Activated T-cell treated with anti-CD3 and anti-CD28 coated beads, Interleukin-2, amount 50 U/mL, for 24 hours (primary cell): ENCODE measurements around the gene AK5.

Experiments
- DNase-seq: peaks from one replicate; pipeline ENCODE4 v3.0.0-alpha.2; 2020
- H3K27ac Mint-ChIP-seq: 2 replicates; pipeline ENCODE4 v1.8.0; 2020; ENCODE audit warnings: mild to moderate bottlenecking, mixed read lengths
- H3K27me3 Mint-ChIP-seq: 2 replicates; pipeline ENCODE4 v1.8.0; 2020; ENCODE audit warnings: mixed read lengths
- H3K36me3 Mint-ChIP-seq: 2 replicates; pipeline ENCODE4 v1.8.0; 2020; ENCODE audit warnings: low read depth, mixed read lengths
- H3K4me1 Mint-ChIP-seq: 2 replicates; pipeline ENCODE4 v1.8.0; 2020; ENCODE audit warnings: low read depth, mixed read lengths
- H3K4me3 Mint-ChIP-seq: 2 replicates; pipeline ENCODE4 v1.8.0; 2020; ENCODE audit warnings: mild to moderate bottlenecking, moderate library complexity, mixed read lengths
- H3K9me3 Mint-ChIP-seq: 2 replicates; pipeline ENCODE4 v1.8.0; 2020; ENCODE audit warnings: mixed read lengths

The AK5 gene

DNA sequence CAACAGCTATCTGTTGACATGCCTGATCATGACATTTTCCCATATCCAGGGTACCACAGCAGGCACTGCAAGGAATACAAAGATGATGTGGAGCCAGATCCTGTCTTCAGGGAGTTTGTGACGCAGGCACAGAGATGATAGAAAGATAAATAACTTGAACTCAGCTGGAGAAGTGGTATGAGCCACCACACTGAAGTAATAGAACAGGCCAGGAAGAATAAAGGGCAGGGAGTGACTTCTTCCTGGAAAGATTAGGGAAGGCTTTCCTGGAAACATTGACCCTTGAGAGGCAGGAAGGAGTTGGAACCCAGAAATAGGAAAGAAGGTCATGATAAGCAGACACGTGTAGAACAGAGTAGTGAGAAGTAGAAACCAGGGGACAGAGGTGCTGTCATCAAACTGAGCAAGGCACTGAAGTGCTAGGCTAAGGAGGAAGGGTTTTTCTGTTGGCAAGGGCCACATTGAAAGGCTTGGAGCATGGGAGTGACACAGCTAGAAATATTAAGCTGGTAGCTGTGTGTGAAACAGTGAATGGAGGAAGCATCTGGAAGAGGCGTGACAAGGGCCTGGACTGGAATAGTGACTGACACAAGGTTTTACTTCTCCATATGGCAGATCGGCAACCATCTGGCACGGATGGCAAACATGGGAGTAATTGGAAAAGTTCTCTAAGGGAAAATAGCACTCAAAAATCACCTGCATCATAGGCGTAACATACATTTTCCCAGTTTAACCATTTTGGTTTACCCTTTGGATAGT lies 68.4 kb downstream of the AK5 start:
- Mint-ChIP-seq H3K27me3 (no peaks in the 10 kb centered on the region), H3K9me3 (no peaks in the 10 kb centered on the region), H3K36me3 (peaks cover 5% of the 10 kb centered on the region), H3K4me3 (no peak overlapping the region), H3K27ac (no peak overlapping the region), H3K4me1 (peaks cover 39% of the 10 kb centered on the region)
- no peak for DNase-seq

DNA sequence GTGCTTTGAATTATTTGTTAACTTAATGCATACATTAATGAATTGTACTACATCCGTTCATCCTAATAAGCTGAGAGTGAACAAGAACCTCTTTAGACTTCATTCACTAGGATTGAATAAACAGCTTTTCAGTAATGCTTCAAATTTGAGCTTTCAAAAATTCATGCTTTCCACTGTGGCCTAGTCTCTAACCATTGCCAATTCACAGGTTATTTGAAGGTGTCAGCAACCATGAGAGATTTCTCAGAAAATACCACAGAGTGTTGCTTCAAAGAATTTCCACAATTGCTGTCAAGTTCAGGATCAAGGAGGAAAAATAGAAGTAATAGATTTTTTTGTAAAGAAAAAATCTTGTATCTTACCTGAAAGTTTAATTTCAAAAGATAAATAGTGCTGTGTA lies 72.7 kb downstream of the AK5 start:
- no peak for DNase-seq
- Mint-ChIP-seq H3K27me3 (no peaks in the 10 kb centered on the region), H3K36me3 (peaks cover 12% of the 10 kb centered on the region), H3K4me1 (peaks cover 17% of the 10 kb centered on the region), H3K4me3 (no peak overlapping the region), H3K27ac (no peak overlapping the region), H3K9me3 (peaks cover 4% of the 10 kb centered on the region)

DNA sequence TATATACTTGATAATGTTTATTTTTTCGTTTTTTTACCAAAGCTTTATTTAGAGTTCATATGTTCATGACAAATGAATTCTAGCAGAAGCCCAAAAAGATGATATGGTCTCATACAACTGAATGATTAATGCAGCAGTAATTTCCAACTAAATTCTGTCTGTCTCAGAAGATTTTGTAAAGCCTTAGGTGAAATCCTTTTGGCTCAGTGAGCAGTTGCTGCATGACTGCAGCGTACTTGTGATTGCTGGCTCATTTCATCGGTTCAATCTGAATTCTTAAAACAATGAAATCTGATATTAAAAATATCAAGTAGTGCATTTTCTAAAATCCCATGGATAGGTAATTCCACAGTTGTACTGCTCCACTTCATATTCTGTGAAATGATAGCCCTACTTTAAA lies 73.2 kb downstream of the AK5 start:
- Mint-ChIP-seq H3K36me3 (peaks cover 12% of the 10 kb centered on the region), H3K9me3 (peaks cover 4% of the 10 kb centered on the region), H3K27me3 (no peaks in the 10 kb centered on the region), H3K4me3 (no peak overlapping the region), H3K27ac (no peak overlapping the region), H3K4me1 (peaks cover 21% of the 10 kb centered on the region)
- DNase-seq: no peak

DNA sequence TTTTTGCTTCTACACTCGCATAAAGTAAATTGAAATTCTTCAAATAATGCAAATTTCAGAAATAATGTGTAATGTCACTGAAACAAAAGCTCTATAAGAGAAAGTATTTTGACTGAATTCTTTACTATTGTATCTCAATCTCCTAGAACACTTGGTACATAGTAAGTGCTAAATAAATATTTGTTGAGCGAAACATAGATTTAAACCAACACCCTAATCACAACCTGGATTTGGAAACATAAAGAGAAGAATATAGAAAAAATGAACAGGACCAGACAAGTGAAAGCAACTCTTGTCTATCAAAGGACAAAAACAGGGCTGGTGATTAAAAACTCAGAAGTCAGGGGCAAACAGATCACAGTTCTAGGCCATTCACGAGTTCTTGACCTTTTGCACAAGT lies 74.3 kb downstream of the AK5 start:
- no peak overlapping the region for H3K4me3 Mint-ChIP-seq
- peaks cover 4% of the 10 kb centered on the region for H3K9me3 Mint-ChIP-seq
- no peak for DNase-seq
- no peaks in the 10 kb centered on the region for H3K27me3 Mint-ChIP-seq
- H3K4me1 Mint-ChIP-seq: peaks cover 24% of the 10 kb centered on the region
- H3K27ac Mint-ChIP-seq: no peak overlapping the region
- peaks cover 8% of the 10 kb centered on the region for H3K36me3 Mint-ChIP-seq

DNA sequence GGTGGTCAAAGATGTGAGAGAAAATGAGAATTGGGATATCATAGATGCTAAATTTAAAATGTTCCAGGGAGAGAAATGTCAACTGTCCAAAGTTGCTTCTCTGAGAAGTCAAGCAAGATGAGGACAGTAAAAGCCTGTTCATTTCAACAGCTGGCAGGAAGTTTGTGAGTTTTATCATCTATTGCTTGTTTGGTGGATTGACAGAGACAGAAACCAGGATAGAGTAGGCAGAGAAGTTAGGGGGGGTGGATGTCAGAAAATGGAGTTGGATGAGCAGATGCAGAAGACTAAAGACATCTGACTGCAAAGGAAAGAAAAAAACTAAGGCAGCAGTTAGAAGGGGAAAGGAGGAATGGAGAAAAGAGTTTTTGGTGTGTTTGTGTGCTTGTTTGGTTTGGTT lies 78.4 kb downstream of the AK5 start:
- peaks cover 9% of the 10 kb centered on the region for H3K4me1 Mint-ChIP-seq
- H3K4me3 Mint-ChIP-seq: no peak overlapping the region
- H3K27me3 Mint-ChIP-seq: no peaks in the 10 kb centered on the region
- no peak overlapping the region for H3K27ac Mint-ChIP-seq
- H3K9me3 Mint-ChIP-seq: peaks cover 7% of the 10 kb centered on the region
- H3K36me3 Mint-ChIP-seq: peaks cover 16% of the 10 kb centered on the region
- no peak for DNase-seq

DNA sequence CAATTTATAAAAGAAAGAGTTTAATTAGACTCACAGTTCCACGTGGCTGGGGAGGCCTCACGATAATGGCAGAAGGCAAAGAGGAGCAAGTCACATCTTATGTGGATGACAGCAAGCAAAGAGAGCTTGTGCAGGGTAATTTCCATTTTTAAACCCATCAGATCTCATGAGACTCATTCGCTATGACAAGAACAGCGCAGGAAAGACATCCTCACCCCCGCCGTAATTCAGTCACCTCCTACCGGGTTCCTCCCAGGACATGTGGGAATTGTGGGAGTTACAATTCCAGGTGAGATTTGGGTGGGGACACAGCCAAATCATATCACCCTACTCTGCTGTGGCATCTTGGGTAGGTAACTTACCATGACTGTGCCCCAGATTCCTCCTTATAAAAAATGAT lies 79.8 kb downstream of the AK5 start:
- Mint-ChIP-seq H3K9me3 (peaks cover 3% of the 10 kb centered on the region), H3K4me1 (peaks cover 9% of the 10 kb centered on the region), H3K4me3 (no peak overlapping the region), H3K36me3 (peaks cover 10% of the 10 kb centered on the region), H3K27me3 (no peaks in the 10 kb centered on the region), H3K27ac (no peak overlapping the region)
- DNase-seq: no peak

DNA sequence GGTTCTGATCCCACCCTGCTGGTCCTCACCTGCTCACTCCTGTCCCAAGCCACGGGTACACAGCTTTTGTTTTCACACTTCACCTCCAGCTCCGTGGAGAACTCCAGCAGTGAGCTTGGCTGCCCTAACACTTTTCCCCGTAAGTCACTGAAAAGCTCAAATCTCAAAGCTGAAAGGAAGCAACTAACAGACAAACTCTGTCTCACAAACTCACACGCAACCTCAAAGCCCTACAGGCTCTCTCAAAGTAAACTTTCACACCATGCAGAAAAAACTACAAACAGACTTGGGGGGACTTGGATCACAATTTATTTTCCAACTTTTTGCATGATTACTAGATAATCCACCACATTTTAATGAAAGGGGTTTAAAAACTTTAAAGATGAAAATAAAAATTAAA lies 88.3 kb downstream of the AK5 start:
- Mint-ChIP-seq H3K27ac (no peak overlapping the region), H3K27me3 (no peaks in the 10 kb centered on the region), H3K4me1 (peaks cover 26% of the 10 kb centered on the region), H3K9me3 (no peaks in the 10 kb centered on the region), H3K4me3 (no peak overlapping the region), H3K36me3 (no peaks in the 10 kb centered on the region)
- DNase-seq: no peak

DNA sequence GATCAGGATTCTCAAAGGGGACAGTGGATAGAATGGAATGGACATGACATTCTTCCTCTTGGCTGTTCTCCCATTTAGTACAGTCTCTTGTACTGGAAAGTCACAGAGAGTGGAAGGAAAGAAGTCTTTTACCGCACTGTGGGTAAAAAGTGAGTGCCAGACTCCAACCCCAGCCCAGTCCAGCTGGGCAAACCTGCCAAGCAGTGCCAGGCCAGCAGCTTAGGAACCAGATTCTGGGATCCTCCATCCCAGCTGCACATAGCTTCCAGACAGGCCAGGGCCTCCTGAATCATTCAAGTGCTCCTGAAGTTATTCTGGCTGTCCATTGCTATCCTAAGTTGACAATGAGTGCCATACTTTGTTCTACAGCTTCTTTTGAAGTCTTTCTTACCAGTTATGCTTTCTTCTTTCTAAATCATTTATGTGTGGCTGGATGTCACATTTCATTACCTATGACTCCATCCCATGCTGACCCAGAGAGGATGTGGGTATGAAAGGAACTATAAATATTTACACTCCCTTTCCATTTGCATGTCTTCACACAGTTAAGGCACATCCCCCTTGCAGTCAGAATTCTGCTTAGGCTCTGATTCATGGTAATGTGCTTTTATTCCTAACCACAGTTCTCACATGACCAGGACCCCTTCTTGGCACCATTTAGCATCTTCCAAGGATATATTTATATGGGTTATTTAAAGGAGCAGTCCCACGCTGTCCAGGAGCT lies 88.9 kb downstream of the AK5 start:
- Mint-ChIP-seq H3K27ac (no peak overlapping the region), H3K27me3 (no peaks in the 10 kb centered on the region), H3K9me3 (no peaks in the 10 kb centered on the region), H3K4me1 (peaks cover 26% of the 10 kb centered on the region), H3K36me3 (no peaks in the 10 kb centered on the region), H3K4me3 (no peak overlapping the region)
- no peak for DNase-seq

DNA sequence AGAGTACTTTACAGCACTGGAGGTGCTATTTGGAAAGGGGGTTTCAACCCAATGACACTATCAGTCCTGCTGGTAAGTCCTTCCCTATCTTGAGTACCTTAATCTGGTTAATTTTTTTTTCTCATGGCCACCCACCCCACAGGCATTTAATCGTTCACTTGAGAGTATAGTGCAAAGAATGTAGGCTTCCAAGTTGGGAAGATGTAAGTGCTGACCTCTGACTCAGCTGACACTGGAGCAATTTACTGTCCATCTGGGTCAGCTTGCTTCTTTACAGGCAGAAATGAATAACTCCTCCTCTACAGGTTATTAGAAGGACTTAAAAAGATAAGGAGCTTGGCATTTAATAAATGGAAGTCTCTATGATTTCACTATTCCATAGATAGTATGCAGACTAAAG lies 89.6 kb downstream of the AK5 start:
- Mint-ChIP-seq H3K27me3 (no peaks in the 10 kb centered on the region), H3K4me1 (peaks cover 29% of the 10 kb centered on the region), H3K9me3 (no peaks in the 10 kb centered on the region), H3K4me3 (no peak overlapping the region), H3K27ac (no peak overlapping the region), H3K36me3 (no peaks in the 10 kb centered on the region)
- DNase-seq: no peak

DNA sequence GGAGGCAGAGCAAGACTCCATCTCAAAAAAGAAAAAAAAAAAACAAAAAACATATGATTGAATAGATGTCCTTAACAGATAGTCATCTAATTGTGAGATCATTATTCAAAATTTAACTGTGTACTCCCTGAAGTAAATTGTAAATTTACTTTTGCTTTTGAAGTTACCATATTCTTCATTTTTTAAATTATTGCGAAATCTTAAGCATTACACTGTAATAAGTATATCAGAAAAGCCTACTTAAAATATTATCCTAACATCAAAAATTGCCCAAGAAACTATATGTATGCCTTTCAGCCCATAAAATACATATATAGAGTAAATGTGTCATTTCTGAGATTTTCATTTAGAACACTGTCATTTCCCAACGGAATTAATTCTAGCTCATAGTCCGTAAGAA lies 91.9 kb downstream of the AK5 start:
- DNase-seq: no peak
- no peaks in the 10 kb centered on the region for H3K9me3 Mint-ChIP-seq

DNA sequence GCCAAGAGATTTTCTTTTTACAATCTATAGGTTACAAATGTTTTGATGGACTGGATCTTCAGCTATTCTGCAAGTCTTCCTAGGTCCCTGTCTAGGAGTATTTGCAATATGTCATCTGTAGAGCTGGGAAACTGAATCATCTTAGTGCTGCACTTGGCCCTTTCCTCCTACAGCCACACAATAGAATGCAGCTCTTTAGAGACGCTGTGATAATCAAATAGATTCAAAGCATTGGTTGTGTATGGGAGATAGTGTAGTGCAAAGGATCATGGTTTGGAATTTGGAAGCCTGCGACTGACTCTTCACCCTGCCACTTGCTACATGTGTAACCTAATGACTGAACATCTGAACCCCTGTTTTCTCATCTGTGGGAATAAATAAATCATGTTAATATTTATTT lies 93.7 kb downstream of the AK5 start:
- Mint-ChIP-seq H3K9me3 (no peaks in the 10 kb centered on the region), H3K27me3 (no peaks in the 10 kb centered on the region), H3K4me1 (peaks cover 40% of the 10 kb centered on the region)

More for the DNA sequence above, 91.9 kb downstream of the AK5 start:
- no peaks in the 10 kb centered on the region for H3K27me3 Mint-ChIP-seq
- H3K4me1 Mint-ChIP-seq: peaks cover 36% of the 10 kb centered on the region
- no peak overlapping the region for H3K4me3 Mint-ChIP-seq
- no peaks in the 10 kb centered on the region for H3K36me3 Mint-ChIP-seq
- no peak overlapping the region for H3K27ac Mint-ChIP-seq

DNA sequence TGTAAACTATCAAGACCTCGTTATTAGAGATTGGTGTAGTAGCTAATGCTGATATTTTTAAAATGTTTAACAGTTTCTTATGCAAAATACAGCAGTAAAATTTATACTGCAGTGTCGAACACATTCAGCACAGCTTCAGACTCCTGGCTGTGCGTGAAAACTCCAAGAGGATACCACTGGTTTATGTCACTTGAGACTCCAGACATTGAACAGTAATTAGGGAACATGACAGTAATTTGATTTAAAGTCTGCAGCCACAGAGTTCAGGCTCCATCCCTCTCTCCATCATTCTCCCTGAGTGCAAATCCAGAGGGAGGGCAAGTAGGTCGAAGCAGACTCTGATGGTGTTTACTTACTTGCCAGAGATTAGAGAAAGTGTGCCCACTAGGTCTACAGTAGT lies 94.2 kb downstream of the AK5 start:
- no peak overlapping the region for H3K4me3 Mint-ChIP-seq
- H3K36me3 Mint-ChIP-seq: no peaks in the 10 kb centered on the region
- no peaks in the 10 kb centered on the region for H3K9me3 Mint-ChIP-seq
- H3K27me3 Mint-ChIP-seq: no peaks in the 10 kb centered on the region
- no peak overlapping the region for H3K27ac Mint-ChIP-seq
- peaks cover 36% of the 10 kb centered on the region for H3K4me1 Mint-ChIP-seq
- DNase-seq: no peak

More for the DNA sequence above, 93.7 kb downstream of the AK5 start:
- Mint-ChIP-seq H3K4me3 (no peak overlapping the region), H3K27ac (no peak overlapping the region), H3K36me3 (no peaks in the 10 kb centered on the region)
- DNase-seq: no peak

DNA sequence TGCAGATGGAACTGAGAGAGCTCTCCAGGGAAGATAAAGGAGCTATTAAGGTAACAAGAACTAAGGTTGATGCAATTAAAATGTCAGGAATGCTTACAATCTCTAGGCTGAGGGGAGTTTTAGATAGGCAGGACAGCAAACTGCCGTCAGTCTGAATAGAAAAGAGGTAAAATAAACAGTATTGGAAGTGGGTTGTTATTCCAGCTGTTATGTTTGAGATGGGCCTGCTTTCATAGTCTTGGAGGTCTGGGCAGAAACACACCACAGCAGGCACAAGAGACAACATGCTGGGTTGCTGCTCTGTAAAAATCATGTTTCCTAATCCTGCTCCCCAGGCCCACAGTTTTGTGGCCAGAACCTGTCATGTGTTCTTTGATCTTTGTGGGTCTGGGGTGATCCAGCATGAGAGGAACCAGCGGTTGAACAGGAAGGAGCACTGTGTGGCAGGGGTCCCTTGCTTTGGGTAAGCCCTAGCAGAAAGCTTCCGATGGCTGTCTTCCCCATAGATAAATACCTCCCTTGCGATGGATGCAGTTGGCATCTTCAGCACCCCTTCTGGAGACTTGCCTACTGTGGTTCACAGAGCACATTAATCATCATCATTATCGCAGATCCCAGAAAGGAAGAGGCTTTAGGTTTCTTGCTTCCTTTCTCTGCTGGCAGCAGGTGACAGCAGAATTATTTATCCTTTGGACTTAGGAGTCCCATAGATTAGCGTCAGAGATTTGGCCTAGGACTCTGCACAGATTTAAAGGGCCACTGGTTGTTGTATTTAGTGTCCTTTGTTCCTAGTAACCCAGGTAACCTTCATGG lies 97.1 kb downstream of the AK5 start:
- Mint-ChIP-seq H3K4me1 (peaks cover 20% of the 10 kb centered on the region), H3K27ac (no peak overlapping the region), H3K36me3 (no peaks in the 10 kb centered on the region), H3K4me3 (no peak overlapping the region), H3K9me3 (no peaks in the 10 kb centered on the region), H3K27me3 (no peaks in the 10 kb centered on the region)
- DNase-seq: no peak

DNA sequence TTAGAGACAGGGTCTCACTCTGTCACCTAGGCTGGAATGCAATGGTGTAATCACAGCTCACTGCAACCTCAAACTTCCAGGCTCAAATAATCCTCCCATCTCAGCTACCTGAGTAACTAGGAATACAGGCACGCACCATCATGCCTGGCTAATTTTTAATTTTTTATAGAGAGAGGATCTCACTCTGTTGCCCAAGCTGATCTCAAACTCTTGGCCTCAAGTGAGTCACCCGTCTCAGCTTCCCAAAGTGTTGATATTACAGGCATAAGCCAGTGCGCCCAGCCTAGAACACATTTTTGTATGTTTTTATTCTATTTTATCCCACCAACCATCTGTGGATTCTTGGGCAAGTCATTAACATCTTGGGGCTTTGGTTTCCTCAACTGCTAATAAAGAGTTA lies 100.5 kb downstream of the AK5 start:
- Mint-ChIP-seq H3K4me1 (peaks cover 26% of the 10 kb centered on the region), H3K27ac (no peak overlapping the region), H3K4me3 (no peak overlapping the region), H3K27me3 (no peaks in the 10 kb centered on the region), H3K36me3 (no peaks in the 10 kb centered on the region), H3K9me3 (no peaks in the 10 kb centered on the region)
- no peak for DNase-seq

DNA sequence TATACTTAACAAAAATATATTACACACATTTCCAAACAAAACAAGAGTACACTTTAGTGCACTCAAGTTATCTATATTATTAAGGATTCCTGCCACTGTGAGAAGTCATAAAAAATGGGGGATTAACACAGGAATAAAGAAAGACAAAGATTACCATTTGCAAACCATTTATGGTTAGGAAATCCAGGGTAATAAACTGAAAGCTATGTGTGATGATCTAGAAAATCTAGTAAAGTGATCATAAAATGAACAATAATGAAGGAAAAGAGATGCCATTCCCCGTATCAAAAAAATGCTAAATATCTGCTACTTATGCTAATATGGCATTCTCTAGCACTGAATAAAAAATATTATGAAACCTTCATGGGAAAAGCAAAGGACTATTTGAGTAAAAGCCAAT lies 101.4 kb downstream of the AK5 start:
- Mint-ChIP-seq H3K27me3 (no peaks in the 10 kb centered on the region), H3K27ac (no peak overlapping the region), H3K9me3 (no peaks in the 10 kb centered on the region), H3K4me1 (peaks cover 31% of the 10 kb centered on the region), H3K4me3 (no peak overlapping the region), H3K36me3 (no peaks in the 10 kb centered on the region)
- DNase-seq: no peak
